ENCODE measurements around the gene PYHIN1.
"Not testable (repeated sequence)": the region's sequence is repeated elsewhere in the genome, so short reads cannot be mapped to it uniquely, and the experiment has no call there.

The PYHIN1 gene

DNA sequence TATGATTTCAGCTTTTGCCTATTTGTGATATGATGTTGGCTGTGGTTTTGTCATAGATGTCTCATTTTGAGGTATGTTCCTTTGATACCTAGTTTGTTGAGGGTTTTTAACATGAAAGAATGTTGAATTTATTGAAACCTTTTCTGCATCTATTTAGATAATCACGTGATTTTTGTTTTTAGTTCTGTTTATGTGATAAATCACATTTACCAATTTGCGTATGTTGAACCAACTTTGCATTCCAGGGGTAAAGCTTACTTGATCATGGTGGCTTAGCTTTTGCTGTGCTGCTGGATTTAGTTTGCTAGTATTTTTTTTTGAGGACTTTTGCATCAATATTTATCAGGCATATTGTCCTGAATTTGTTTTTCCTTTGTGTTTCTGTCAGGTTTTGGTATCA lies 51.9 kb downstream of the PYHIN1 start:
- no peak for DNase-seq (ENCODE audit: low read depth)

DNA sequence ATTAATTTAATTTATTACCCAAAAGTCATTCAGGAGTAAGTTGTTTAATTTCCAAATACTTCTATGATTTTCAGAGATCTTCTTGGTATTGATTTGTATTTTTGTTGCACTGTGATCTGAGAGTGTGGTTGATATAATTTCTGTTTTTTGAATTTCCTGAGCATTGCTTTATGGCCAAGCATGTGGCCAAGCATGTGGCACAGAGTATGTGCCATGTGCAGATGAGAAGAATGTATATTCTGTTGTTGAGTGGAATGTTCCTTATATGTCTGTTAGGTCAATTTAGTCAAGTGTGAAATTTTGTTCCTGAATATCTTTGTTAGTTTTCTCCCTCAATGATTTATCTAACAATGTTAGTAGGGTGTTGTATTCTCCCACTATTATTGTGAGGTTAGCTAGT lies 53.0 kb downstream of the PYHIN1 start:
- no peak for DNase-seq (ENCODE audit: low read depth)

DNA sequence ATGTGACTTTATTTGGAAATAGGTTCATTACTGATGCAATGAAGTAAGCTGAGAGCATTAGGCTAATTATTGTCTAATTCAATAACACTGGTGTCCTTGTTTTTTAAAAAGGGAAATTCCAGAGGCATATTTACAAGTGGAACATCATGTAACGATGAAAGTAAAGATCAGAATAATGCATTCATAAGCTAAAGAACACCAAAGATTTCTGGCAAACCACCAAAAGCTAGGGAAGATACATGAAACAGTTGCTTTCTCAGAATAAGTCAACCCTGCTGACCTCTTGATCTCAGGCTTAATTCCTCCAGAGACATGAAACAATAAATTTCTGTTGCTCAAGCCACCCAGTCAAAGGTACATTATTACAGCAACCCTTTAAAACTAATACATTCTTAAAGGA lies 58.1 kb downstream of the PYHIN1 start:
- no peak for DNase-seq (ENCODE audit: low read depth)

DNA sequence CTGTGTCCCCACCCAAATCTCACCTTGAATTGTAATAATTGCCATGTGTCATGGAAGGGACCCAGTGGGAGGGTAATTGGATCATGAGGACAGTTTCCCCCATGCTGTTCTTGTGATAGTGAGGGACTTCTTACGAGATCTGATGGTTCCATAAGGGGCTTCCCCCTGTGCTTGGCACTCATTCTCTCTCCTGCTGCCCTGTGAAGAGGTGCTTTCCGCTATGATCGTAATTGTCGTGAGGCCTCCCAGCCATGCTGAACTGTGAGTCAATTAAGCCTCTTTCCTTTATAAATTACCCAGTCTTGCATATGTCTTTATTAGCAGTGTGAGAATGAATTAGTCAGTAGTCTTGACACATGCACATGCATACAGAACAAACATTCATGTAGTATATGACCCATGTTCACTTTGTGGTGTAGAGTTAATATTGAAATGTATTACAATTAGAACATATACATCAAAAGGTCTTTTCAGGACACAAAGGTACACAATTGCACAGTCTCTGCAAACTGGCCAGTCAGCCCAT lies 61.5 kb downstream of the PYHIN1 start:
- no peak for DNase-seq (ENCODE audit: low read depth)

DNA sequence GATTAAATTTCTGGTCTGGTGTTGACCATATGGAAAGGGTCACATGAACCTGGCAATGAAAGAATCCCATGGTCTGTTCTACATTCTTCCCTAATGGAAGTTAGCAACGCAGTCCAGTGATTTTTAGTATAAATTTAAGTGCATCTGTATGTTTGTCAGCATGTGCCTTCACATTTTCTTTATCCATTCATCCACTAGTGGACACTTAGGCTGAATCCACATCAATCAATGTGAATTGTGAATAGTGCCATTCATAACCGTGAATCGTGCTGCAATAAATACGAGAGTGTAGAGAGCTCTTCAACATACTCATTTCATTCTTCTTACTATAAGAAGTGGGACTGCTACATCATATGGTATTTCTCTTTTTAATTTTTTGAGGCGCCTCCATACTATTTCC lies 65.6 kb downstream of the PYHIN1 start:
- no peak for DNase-seq (ENCODE audit: low read depth)

DNA sequence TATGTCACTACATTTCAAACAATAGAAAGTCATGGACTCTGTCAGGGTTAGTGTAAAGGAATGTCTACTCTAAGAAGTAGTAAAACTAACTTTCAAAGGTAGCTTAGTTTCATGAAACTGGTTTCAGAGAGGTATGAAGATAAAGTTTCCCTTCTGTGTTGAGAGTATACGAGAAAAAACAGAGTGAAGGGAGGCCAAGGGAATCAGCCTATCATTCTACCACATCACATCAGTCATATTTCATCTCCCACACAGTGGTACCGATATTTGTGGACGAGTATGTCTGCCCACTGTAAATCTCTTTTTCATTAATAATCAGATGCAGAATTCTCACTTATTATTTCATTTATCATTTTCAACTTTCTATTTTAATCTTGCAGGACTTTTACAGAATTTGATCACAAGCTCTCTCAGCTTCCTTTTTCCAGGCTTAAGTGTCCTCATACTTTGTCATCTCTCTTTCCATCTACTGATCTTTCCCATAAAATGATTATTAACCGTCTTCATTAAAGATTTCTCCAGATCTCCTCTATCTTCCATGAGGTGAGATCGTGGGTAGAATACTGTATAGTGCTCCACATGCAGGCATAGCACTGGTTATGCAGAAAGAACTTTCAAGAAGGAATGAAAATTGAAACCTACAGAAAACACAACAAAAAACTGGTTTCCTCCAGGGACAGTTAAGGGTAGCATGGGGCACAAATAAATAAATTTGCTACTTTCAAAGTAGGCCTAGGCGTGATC lies 66.9 kb downstream of the PYHIN1 start:
- DNase-seq (ENCODE audit: low read depth): no peak

DNA sequence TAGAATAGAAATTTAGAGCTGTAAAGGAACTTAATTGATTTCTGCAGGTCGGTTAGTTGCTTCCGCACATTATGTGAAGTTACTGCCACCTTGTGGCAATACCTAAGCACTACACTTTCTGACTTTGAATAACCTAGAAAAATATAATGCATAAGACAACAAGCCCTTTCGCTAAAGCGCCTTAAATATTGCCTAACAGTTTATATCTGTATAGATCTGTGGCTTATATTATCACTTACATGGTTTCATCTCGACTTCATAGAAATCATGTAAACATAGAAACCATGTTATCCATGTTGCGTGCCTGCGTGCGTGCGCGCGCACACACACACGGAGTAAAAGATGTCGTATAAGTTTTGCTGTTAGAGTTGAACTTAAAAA lies 67.4 kb downstream of the PYHIN1 start:
- DNase-seq (ENCODE audit: low read depth): no peak

DNA sequence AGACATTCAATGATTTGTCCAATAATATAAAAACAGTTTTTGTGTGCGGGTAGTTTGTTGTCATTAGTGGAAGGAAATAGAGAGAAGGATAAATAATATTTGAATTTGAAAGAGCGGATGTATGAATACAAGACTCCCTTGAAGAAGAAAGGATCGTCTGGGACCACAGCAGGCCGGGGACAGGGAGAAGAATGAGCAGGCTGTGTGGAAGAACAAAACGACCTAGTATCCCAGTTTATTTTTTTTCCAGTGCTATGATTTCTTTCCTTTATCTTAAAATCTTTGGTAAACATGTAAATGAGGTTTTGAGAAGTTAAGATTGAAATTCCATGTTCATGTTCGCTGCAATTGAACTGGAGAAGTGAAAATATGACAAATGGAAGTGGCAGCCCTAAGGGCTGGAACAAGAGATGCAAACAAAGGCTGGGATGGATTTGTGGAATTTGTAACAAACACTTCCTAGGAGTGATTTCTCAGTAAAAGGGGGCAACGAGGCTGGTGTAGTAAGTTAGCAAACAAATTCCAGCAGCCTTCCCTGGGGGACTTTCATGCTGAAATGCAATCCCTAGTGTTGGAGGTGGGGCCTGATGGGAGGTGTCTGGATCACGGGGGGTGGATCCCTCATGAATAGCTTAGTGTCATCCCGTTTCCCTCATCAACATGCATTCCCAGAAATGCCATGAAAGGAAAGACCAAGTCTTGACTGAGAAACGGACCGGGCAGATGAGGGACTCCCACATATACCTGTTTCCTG lies 68.1 kb downstream of the PYHIN1 start:
- peak; percentile 74 for DNase-seq (ENCODE audit: low read depth)

DNA sequence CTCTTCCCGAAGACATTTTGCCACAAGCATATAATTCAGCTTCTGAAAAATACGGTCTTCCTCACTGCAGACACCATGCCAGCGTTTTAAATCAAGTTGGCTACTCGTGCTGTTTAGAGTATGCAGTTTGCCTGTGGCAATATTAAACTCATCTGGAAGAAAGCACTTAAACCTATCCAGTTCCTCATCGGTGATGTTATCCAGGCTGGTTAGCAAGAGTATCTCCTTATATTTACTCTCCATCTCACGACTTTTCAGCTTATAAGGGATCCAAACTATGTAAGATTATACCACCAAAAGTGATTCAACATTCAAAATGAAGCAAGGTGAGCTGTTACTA lies 68.7 kb downstream of the PYHIN1 start:
- DNase-seq (ENCODE audit: low read depth): no peak

DNA sequence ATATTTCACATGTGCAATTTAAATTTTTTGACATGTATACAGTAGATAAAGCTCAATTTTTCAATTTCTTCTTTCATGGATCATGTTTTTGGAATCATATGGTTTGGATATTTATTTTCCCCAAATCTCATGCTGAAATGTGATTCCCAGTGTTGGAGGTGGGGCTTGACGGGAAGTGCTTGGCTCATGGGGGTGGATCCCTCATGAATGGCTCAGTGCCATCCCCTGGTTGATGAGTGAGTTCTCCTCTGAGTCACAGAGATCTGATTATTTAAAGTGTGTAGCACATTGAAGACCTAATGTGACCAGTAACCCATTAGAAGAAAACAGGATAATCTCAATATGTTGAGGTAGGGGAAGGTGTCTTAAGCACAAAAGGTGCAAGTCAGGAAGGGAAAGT lies 69.3 kb downstream of the PYHIN1 start:
- DNase-seq (ENCODE audit: low read depth): peak; percentile 69

DNA sequence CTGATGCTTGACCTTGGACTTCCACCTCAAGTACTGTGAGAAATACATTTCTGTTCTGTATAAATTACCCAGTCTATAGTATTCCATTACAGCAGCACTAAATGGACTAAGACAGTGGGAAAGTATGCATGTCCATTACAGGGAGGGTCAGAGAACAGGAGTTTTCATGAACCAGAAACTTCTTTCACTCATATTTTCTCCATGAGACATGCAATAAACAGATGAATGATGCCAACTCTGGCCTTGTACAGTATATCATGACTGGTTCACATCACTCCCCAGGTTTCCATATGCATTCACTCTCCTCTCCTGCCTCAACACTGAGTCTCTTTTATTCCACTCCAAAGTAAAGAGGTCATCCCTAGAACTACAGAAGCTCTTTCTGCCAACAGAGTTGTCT lies 73.8 kb downstream of the PYHIN1 start:
- DNase-seq (ENCODE audit: low read depth): no peak

DNA sequence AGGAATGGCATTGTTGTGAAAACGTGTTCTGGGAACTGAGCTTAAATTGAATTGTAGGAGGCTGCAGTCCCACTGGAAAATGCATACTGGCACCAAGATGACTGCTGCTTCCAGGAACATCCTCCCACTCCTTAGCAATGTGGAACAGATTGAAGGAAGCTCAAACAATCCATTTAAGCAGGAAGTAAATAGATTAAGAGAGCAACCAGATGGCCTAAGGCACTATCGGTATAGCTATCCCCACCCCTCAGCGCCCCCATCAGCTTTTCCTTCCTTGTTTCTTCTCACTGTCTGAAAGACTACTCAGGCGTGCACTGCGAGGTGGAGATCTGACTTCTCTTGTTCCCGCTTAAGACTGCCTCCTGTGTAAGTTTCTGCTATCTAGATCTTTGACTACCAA lies 74.3 kb downstream of the PYHIN1 start:
- no peak for DNase-seq (ENCODE audit: low read depth)

DNA sequence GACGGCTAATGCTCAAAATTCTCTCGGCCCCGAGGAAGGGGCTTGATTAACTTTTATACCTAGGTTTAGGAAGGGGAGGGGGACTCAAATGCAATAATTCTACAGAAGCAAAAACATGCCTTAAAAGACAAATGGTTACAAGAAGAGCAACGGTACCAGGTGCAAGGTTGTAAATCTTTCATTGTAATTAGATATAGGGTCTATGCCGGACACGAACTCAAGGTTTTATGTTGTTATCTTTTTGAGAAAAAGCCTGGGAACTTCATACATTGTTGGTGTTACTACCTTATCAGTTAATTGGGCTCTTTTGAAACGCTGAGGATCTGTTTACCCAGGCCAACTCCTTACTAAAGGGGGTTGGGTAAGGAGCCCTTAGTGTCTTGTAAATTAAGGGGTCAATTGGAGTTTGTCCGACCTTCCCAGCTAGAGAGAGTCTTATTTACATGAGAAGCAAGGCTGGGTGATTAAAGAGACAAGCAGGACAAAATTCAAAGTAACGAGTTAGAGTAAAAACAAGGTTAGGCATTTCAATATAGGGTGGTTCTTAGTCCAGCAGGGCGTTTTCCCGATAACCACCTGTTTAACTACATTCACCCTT lies 75.0 kb downstream of the PYHIN1 start:
- DNase-seq (ENCODE audit: low read depth): not testable (repeated sequence)

DNA sequence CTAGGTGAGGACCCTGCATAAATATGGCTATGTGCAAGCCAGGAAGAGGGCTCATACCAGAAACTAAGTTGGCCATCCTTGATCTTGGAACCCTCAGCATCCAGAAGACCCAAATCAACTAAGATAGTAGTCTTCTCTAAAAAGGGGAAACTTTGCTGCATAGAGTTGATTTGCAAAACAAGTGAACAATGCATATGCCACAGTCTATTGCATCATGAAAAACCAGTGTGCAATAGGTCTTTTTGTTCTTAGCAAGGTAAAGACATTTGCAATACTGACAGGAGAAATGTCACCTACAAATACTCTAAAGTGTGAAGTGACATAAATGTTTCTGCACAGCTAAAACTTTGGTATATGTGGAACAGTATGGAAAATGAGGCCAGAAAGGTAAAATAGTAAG lies 76.4 kb downstream of the PYHIN1 start:
- DNase-seq (ENCODE audit: low read depth): no peak

DNA sequence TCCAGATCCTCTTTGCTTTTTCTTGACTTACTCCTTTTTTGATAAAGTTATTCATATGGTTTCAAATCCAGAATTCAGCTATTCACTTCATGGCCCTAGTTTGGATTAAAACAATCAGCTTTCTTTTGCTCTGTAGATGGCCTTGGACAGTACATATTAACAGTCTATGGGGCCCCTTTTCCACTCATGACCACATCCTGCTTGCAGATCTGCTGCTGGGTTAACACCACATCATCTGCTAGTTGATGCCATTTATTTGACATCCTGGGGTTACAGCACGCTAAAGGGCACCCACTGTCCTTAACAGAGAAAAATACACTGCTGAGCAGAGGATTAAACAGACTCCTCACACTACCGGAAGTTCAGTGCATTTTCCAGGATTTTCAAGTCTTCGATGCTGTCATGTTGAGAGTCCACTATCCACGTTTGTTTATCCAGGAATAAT lies 77.4 kb downstream of the PYHIN1 start:
- DNase-seq (ENCODE audit: low read depth): no peak

DNA sequence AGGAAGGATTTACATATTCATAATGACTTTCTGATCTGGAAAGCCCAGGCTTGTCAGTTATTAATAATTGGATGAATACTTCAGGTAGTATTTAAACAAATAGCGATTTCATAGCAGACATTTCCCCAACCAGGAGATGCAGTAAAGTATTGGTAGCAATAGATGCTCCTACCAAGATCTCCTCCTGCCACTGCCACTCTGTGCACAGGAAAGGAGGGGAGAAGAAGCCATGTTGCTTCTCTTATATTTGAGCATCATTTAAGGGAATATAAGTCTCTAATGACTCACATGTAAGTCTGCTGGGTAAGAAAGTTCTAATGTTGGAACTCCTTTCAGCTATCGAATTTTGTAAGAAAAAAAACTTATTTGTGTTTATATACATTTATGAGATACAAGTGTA lies 77.9 kb downstream of the PYHIN1 start:
- DNase-seq (ENCODE audit: low read depth): no peak

DNA sequence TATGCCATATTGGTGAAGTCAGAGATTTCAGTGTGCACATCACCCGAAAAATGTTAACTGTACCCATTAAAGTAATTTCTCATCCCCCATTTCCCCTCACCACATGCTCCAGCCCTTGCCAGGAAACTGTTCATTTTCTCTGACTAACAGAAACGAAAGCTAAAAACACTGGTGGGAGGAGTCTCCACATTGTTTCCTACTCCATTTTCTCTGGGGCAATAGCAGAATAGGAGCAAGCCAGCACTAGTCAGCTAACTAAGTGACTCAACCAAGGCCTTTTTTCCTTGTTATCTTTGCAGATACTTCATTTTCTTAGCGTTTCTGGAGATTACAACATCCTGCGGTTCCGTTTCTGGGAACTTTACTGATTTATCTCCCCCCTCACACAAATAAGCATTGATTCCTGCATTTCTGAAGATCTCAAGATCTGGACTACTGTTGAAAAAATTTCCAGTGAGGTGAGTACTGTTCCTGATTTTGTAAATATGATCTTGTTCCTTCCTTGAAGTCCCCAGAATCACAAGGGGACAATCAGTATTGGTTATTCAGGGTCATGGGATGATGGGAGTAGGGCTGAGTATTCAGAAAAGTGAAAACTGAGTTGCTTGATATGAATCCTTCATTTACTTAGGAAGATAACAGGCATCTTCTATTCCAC lies 78.5 kb downstream of the PYHIN1 start, which contains the start of gene IFI16:
TSS of gene IFI16 (plus strand) at position 204 of the 658 bp plus-strand sequence. CDS start 4,774 bp downstream, outside the sequence.
- DNase-seq (ENCODE audit: low read depth): peak; percentile 87

DNA sequence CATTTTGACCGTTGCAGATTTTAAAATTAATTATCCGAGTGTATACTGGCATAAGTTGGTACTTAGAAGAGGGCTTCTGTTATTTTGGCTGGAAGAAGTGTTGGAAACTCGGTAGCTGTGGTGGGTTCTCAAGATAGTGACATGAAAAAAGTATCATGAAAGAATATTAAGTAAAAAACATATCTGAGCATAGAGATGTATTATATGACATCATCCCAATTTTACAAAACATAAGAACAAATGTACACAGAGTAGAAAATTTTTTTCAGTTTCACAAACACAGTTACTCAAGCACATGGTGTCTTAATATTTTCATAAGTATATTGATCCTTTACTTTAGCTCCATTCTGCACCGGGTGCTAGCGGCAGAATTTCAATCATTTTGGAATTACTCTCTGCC lies 79.0 kb downstream of the PYHIN1 start:
- no peak for DNase-seq (ENCODE audit: low read depth)

DNA sequence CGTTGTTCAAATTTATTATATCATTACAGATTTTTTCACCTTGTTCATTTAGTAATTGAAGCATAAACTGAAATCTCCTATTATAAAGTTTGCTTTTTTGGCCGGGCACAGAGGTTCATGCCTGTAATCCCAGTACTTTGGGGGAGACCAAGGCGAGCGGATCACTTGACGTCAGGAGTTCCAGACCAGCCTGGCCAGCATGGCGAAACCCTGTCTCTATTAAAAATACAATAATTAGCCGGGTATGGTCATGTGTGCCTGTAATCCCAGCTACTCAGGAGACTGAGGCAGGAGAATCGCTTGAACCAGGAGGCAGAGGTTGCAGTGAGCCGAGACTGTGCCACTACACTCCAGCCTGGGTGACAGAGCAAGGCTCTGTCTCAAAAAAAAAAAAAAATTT lies 79.6 kb downstream of the PYHIN1 start:
- DNase-seq (ENCODE audit: low read depth): not testable (repeated sequence)

DNA sequence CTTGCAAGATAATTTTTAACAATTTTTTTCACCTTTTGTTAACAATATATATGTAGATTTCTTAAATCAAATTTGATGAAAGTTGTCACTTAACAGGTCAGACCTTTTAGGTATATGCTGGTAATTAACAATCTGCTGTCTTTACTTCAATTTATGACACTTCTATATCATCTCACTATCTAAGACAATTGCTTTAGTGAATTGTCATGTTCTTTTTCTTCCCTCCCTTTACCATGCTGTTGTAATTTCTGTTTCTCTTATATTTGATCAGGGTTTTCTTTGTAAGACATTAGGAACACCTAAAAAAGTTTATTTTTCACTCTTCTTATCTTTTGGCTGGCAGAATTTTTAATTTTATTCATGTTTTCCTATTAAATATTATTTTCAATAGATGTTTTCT lies 80.4 kb downstream of the PYHIN1 start:
- no peak for DNase-seq (ENCODE audit: low read depth)

DNA sequence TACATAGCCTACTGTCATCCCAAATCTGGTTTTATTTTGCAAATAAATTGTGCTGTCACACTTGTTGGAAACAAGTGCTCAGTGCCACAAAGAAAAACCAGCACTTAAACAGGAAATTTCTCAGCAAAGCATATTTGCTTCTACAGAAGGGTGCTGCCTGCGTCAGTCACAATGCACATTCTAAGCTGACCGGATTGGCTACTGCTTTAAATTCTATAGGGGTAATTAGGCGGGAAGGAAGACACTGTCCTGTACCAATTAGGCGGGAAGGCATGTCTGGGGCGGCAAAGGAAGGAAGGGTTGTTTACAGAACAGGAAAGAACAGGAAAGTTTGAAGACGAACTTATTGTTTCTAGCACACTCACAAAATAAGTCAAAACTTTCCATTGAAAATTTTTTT lies 81.1 kb downstream of the PYHIN1 start:
- no peak for DNase-seq (ENCODE audit: low read depth)

DNA sequence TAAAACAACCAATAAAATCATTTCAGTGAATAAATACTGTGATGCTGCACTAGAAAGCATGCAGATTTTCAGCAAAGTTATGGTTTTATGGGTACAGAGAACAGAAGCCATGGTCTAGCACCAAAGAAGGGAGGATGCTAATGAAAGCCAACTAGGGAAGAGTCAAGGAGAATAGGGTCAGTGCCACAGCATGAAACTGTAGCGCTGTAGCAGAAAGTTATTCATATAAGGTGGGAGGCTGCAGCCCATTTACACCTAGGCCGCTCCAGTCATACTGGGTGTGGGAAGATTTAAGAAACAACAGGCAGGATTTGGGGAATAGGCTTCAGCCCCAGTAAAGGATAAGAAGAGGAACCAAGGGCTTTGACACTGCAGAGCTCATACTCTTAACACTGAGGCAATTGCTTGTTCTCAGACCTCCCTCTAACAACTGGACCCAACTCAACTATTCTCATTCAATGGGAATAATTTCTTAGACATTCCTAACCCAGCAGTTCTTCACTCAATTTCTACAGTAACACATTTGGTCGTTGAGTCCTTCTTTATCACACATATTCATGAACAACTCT lies 82.7 kb downstream of the PYHIN1 start:
- DNase-seq (ENCODE audit: low read depth): no peak

Data from GM04503 (cell line).